Measurements from ENCODE around the gene NEK10.

DNA sequence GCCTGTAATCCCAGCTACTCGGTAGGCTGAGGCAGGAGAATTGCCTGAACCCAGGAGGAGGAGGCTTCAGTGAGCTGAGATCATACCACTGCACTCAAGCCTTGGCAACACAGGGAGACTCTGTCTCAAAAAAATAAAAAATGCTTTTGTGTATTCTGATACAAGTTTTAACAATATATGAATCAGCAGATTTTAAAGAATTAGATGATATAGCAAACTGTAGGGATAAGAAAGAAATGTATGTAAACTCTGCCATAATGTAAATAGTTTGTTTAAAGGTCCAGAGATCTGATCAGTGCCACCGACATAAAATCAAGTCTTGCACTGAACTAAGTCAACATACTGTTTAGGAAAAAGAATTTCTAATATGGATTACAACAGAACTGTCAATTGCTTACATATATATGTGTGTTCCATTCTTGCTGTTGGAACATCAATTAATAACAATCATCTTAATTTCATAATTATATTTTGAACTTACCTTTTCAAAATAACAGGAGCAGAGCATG lies 208.3 kb downstream of the NEK10 start:
- TF ChIP-seq JUND (IDR thresholded peaks at IDR 0.05), result no peak
- no peak for TF ChIP-seq CEBPB (IDR thresholded peaks at IDR 0.05; ENCODE audit: low read depth)
- TF ChIP-seq ELF1 (IDR thresholded peaks at IDR 0.05; ENCODE audit: borderline replicate concordance, low read depth), result no peak
- TF ChIP-seq CTCF (IDR thresholded peaks at IDR 0.05 in 2 of 3, conservative IDR thresholded peaks at IDR 0.05 in 1 of 3; ENCODE audit: borderline replicate concordance in 1 of 3, insufficient read depth in 1 of 3, low read depth in 2 of 3, low read length in 2 of 3), result no peak
- TF ChIP-seq EZH2 (IDR thresholded peaks at IDR 0.05), result no peak
- no peak for TF ChIP-seq EZH2phosphoT487 (IDR thresholded peaks at IDR 0.05; ENCODE audit: borderline replicate concordance)
- no peak for TF ChIP-seq SP1 (IDR thresholded peaks at IDR 0.05; ENCODE audit: low read depth)
- no peak for TF ChIP-seq YY1 (IDR thresholded peaks at IDR 0.05; ENCODE audit: extremely low read depth, insufficient replicate concordance, low read depth, low read length)
- no peak for TF ChIP-seq TCF7L2 (IDR thresholded peaks at IDR 0.05; ENCODE audit: borderline replicate concordance, extremely low read depth, insufficient read depth, insufficient read length)
- TF ChIP-seq POLR2A (IDR thresholded peaks at IDR 0.05; ENCODE audit: borderline replicate concordance, extremely low read depth, insufficient read depth, insufficient read length), result no peak
- no peak for TF ChIP-seq SRF (IDR thresholded peaks at IDR 0.05; ENCODE audit: low read depth)
- no peak for TF ChIP-seq POLR2AphosphoS5 (IDR thresholded peaks at IDR 0.05; ENCODE audit: low read depth, low read length)
- TF ChIP-seq, protein P1, sequence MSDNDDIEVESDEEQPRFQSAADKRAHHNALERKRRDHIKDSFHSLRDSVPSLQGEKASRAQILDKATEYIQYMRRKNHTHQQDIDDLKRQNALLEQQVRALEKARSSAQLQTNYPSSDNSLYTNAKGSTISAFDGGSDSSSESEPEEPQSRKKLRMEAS (IDR thresholded peaks at IDR 0.05), result no peak
- TF ChIP-seq EGR1 (IDR thresholded peaks at IDR 0.05; ENCODE audit: low read depth), result no peak
